Stomach (tissue), 9 donors: ENCODE results near the gene ZNF423. TPM values are rescaled to one million over a fixed set of nuclear protein-coding genes. Genes with fewer than 3 reads are reported as not detected.
A peak's percentile ranks its signal among the peaks of the same experiment; 100 is the strongest.

ENCODE experiments used
- DNase-seq, 2 donors: peaks; one replicate each; pipeline versions ENCODE4 v3.0.0 to v3.0.0-alpha.2; 2013 to 2019
- H3K27ac ChIP-seq, 5 donors: fragments of 200-600 bp in 4 of 5; sonication (generic) in 4 of 5; one replicate each; pipeline ENCODE4 v1.5.1; 2013 to 2019; ENCODE audit warnings: mild to moderate bottlenecking in 1 of 5, moderate library complexity in 1 of 5
- H3K27me3 ChIP-seq, 3 donors: fragments of 200-600 bp; sonication (generic); one replicate each; pipeline ENCODE4 v1.5.1; 2017 to 2019; ENCODE audit warnings: mixed run types in 1 of 3
- H3K36me3 ChIP-seq, 4 donors: fragments of 200-600 bp; sonication (generic); 1 replicate in 3 of 4; 2 replicates in 1 of 4; pipeline ENCODE4 v1.5.1; 2016 to 2019
- H3K4me1 ChIP-seq, 4 donors: fragments of 200-600 bp; sonication (generic); one replicate each; pipeline ENCODE4 v1.5.1; 2016 to 2019
- H3K4me3 ChIP-seq, 4 donors: fragments of 200-600 bp; sonication (generic) in 3 of 4; one replicate each; pipeline ENCODE4 v1.5.1; 2016 to 2019; ENCODE audit warnings: mild to moderate bottlenecking in 1 of 4
- H3K9me3 ChIP-seq, 4 donors: fragments of 200-600 bp; sonication (generic); one replicate each; pipeline ENCODE4 v1.5.1; 2016 to 2019
- EP300 ChIP-seq: sonication (generic); formaldehyde crosslinking; IDR thresholded peaks from one replicate; pipeline ENCODE4 v1.6.1; 2017; ENCODE audit warnings: antibody characterized with exemption
- POLR2A ChIP-seq, 4 donors: fragments of 450-650 bp; IDR thresholded peaks; one replicate each; pipeline ENCODE4 v1.6.1; 2016; ENCODE audit warnings: antibody characterized with exemption in 4 of 4, control low read depth in 2 of 4, mild to moderate bottlenecking in 1 of 4, moderate library complexity in 1 of 4
- POLR2AphosphoS5 ChIP-seq, 3 donors: sonication (generic); formaldehyde crosslinking; IDR thresholded peaks; one replicate each; pipeline ENCODE4 v1.6.1; 2016; ENCODE audit warnings: antibody characterized with exemption in 3 of 3
- WGBS, 5 donors: extraction: QIAGEN DNeasy Blood & Tissue Kit in 3 of 5; methylation state at CpG; one replicate each; pipeline versions ENCODE4 v1.1.5 to v1.1.7; 2013 to 2018; 5-methylcytosine and 5-hydroxymethylcytosine counted together
- intact Hi-C: fragments of 100-400 bp; cut with DNase I; formaldehyde crosslinking; loops from one replicate; pipeline ENCODE4 v1.15.1; 2023; ENCODE audit warnings: low total_unique reads
- polyA plus RNA-seq, 3 donors: library from polyadenylated mRNA; stranded (reverse); fragments of 200-250 nt; gene quantifications; one replicate each; pipeline ENCODE4 v1.2.3, GENCODE V29; 2013
- total RNA-seq, 5 donors: library from RNA; depleted of rRNA; stranded (reverse); fragments of >200 nt; gene quantifications; one replicate each; pipeline versions ENCODE4 v1.1.0 to v1.2.3, GENCODE V29; 2014 to 2016
- TF ChIP-seq, protein P1 (sequence below), 7 experiments: fragments of 450-650 bp in 4 of 7; fragments of 200-600 bp in 3 of 7; sonication (generic) in 3 of 7; IDR thresholded peaks; one replicate each; pipeline ENCODE4 v1.5.1; 2016 to 2019; ENCODE audit warnings: antibody characterized with exemption in 7 of 7, control low read depth in 2 of 7, mild to moderate bottlenecking in 1 of 7
- donor health status: healthy with polysubstance abuse.
- donor health status: Bipolar disorder and iron deficiency.
- donor health status: healthy.

Gene ZNF423
- total and polyA plus RNA-seq, 8 donors, result 0.29 to 3.5 (median 1.0) TPM

DNA sequence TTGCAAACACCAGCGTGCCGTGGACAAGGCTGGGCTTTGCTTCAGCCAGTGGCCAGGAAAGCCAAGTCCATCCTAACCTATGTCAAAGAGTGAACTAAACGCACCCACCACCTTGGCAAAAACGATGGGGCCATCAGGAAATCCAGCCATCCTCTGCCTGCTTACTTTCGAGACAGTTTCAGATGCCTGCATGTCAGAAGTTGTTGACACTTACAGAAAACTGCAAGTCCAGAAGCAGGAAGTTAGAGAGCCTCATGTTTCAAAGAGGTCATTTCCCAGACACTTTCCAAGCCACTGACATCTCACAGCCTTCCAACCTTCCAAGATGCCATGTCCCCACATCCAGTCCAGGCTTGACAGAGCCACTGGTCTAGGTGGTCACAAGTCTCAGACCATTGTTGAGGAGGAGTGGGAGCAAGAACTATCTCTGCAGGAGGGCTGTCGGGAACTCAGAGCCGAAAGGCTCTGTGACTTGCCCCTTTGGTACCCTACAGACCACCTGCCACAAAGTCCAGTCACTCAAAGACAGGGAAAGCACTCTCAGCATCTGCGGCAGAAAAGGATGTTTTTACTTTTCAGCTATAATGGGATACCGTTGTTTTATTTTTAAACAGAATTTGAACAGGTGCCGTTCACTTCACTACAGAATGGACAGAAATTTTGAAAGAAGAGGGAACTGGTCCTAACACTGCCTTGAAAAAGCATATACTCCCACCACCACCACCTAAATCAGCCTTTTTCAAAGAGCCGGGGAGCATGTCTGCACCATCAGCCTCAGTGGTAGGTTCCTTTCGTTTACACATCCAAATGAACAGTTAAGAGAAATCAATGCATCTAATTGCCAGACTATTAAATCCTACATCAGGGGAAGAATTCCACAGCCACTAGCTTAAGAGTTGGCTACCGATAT is 5.1 kb downstream of the ZNF423 start:
- H3K27ac ChIP-seq, result peak overlapping the region in 2 of 5 donors; percentile 3 to 7
- H3K4me3 ChIP-seq, result no peak overlapping the region
- 58 to 66% (median 60%) methylated on average over 13 of the region's 13 CpGs for WGBS, 5 donors
- no peak for TF ChIP-seq POLR2AphosphoS5 (IDR thresholded peaks at IDR 0.05)
- TF ChIP-seq, protein P1, sequence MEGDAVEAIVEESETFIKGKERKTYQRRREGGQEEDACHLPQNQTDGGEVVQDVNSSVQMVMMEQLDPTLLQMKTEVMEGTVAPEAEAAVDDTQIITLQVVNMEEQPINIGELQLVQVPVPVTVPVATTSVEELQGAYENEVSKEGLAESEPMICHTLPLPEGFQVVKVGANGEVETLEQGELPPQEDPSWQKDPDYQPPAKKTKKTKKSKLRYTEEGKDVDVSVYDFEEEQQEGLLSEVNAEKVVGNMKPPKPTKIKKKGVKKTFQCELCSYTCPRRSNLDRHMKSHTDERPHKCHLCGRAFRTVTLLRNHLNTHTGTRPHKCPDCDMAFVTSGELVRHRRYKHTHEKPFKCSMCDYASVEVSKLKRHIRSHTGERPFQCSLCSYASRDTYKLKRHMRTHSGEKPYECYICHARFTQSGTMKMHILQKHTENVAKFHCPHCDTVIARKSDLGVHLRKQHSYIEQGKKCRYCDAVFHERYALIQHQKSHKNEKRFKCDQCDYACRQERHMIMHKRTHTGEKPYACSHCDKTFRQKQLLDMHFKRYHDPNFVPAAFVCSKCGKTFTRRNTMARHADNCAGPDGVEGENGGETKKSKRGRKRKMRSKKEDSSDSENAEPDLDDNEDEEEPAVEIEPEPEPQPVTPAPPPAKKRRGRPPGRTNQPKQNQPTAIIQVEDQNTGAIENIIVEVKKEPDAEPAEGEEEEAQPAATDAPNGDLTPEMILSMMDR (IDR thresholded peaks at IDR 0.05), result no peak
- no peak for TF ChIP-seq EP300
- no peak for TF ChIP-seq POLR2A (IDR thresholded peaks at IDR 0.05)
- no peaks in the 10 kb centered on the region for H3K9me3 ChIP-seq
- intact Hi-C loops, result no loop called here
- H3K36me3 ChIP-seq, result no peaks in the 10 kb centered on the region
- peaks cover 0 to 33% (median 3%) of the 10 kb centered on the region in 3 donors for H3K27me3 ChIP-seq
- no peak for DNase-seq
- H3K4me1 ChIP-seq, result peaks cover 10 to 45% (median 29%) of the 10 kb centered on the region in 4 donors

DNA sequence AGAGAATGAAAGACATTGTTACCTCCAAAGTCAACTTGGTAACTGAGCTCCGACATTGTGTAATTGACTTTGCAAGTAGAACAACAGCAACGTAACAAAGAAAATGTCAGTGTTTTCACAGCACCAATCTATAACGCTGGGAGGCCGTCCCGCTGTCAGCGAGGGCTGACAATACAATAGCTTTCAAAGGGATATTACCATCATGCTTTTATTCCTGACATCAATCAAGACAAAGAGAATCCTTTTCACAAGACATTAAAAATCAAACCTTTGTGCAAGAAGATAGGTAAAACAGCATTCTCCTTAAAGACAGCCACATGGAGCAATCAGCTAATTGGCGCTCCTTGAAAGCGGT is 6.2 kb downstream of the ZNF423 start:
- no peaks in the 10 kb centered on the region for H3K36me3 ChIP-seq
- DNase-seq, result no peak
- H3K9me3 ChIP-seq, result no peaks in the 10 kb centered on the region
- no peak overlapping the region for H3K27ac ChIP-seq
- TF ChIP-seq POLR2A (IDR thresholded peaks at IDR 0.05), result no peak
- no peak for TF ChIP-seq POLR2AphosphoS5 (IDR thresholded peaks at IDR 0.05)
- TF ChIP-seq EP300, result no peak
- TF ChIP-seq, protein P1 (IDR thresholded peaks at IDR 0.05), result no peak
- peaks cover 8 to 41% (median 26%) of the 10 kb centered on the region in 4 donors for H3K4me1 ChIP-seq
- 39 to 74% (median 61%) methylated on average over 8 of the region's 8 CpGs for WGBS, 5 donors
- H3K27me3 ChIP-seq, result peaks cover 0 to 27% (median 3%) of the 10 kb centered on the region in 3 donors
- H3K4me3 ChIP-seq, result no peak overlapping the region
- intact Hi-C loops, result no loop called here

DNA sequence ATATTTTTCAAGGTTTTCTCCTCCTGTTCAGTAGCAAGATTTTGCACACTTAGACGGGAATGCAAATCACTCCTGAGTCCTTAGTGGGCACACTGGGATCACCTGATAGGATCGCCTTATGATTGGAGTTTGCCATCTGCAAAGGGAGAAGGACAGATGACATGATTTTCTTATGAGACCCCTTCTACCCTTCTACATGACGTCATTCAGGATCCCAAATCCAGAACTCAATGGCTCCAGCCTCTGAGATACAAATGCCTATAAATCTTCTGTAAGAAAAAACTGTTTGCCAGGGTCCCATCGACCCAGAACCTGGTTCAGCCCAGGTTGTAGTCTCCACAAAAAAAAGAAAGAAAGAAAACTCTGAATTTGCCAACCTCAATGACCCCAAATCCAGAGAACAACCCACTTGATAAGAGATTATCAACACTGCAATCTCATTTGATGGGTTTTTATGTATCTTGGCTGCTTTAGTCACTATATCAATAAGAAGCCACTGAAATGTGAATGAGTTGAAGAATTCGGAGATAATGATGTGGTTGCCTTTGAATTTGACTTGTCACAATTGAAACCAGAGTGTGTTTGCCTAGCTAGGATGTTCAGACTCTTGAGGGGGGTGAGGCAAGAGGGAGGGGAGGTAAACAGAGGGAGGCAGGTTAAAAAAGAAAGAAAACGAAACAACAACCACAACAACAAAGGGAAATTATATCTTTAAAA is 6.7 kb downstream of the ZNF423 start:
- Histone ChIP-seq H3K36me3 (no peaks in the 10 kb centered on the region), H3K4me1 (peaks cover 3 to 36% (median 21%) of the 10 kb centered on the region in 4 donors), H3K9me3 (no peaks in the 10 kb centered on the region), H3K4me3 (no peak overlapping the region), H3K27ac (no peak overlapping the region), H3K27me3 (peaks cover 0 to 21% (median 3%) of the 10 kb centered on the region in 3 donors)
- 61 to 74% (median 68%) methylated on average over 6 of the region's 6 CpGs for WGBS, 5 donors
- intact Hi-C loops, result no loop called here
- TF ChIP-seq, protein P1 (IDR thresholded peaks at IDR 0.05), result no peak
- TF ChIP-seq POLR2AphosphoS5 (IDR thresholded peaks at IDR 0.05) (no peak), POLR2A (IDR thresholded peaks at IDR 0.05) (no peak), EP300 (no peak)
- DNase-seq, result no peak

DNA sequence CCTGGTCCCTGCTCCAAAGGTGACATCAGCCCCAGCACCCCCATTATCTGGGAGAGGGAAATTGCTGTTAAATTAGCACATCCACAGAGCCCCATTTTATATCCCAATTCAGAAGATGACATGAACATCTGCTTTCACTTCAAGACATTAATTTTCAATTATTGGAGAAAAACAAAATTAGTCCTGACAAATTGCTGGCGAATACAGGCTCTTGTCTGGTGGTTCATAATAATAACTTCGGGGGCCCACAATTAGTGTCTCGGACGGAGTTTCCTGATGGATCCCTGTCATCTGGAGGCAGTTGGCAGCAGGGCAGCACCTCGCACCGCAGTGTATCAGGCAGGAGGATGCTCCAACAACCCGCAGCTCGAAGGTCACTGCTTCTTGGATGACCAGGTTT is 7.4 kb downstream of the ZNF423 start:
- Histone ChIP-seq H3K27ac (no peak overlapping the region), H3K36me3 (no peaks in the 10 kb centered on the region), H3K27me3 (peaks cover 0 to 15% (median 3%) of the 10 kb centered on the region in 3 donors), H3K4me1 (peaks cover 0 to 29% (median 17%) of the 10 kb centered on the region in 4 donors), H3K9me3 (no peaks in the 10 kb centered on the region), H3K4me3 (no peak overlapping the region)
- intact Hi-C loops, result no loop called here
- 83 to 96% (median 88%) methylated on average over 8 of the region's 8 CpGs for WGBS, 5 donors
- TF ChIP-seq, protein P1 (IDR thresholded peaks at IDR 0.05), result no peak
- TF ChIP-seq POLR2AphosphoS5 (IDR thresholded peaks at IDR 0.05) (no peak), EP300 (no peak)
- DNase-seq, result no peak
